ENCODE data around the gene BLMH. TPM values are rescaled to one million over a fixed set of nuclear protein-coding genes. Genes with fewer than 3 reads are reported as not detected.

The BLMH gene
- total RNA-seq, 2 donors from 2014 or later: 84.7 to 92.0 TPM

DNA sequence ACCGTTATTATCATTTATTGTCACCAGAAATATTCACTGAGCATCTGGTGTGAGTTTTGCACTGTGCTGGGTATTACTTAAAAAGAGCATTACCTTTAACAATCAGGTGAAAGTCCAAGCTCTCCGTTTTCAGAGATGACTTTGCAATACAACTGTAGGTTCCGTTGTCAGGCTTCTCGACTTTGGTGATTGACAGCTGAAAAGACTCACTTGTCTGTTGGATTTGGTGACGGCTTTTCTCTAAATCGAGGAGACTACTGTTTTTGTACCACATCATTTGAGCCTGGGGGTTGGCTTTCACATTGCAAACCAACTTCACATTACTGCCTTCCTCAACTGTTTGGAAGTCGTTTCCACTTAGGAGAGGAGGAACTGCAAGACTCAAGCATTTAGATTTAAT, 33.0 kb upstream of the BLMH start:
- Mint-ChIP-seq H3K36me3 (ENCODE audit: low read depth) (no peaks in the 10 kb centered on the region), H3K4me1 (no peaks in the 10 kb centered on the region), H3K27ac (no peak overlapping the region), H3K9me3 (no peaks in the 10 kb centered on the region), H3K4me3 (no peak overlapping the region), H3K27me3 (ENCODE audit: insufficient read depth) (no peaks in the 10 kb centered on the region)
- Histone ChIP-seq H3K9me3 (ENCODE audit: control insufficient read depth, low read length) (no peaks in the 10 kb centered on the region), H3K9ac (ENCODE audit: extremely low read depth, low read length, poor library complexity, severe bottlenecking) (no peak overlapping the region), H3K4me3 (ENCODE audit: low read length) (no peak overlapping the region), H3K4me1 (ENCODE audit: control insufficient read depth, insufficient read depth, low read length) (no peaks in the 10 kb centered on the region), H3K27ac (ENCODE audit: low read depth, low read length) (no peak overlapping the region), H3K27me3 (ENCODE audit: control insufficient read depth, insufficient read depth, low read length, poor library complexity, severe bottlenecking) (no peaks in the 10 kb centered on the region), H3K36me3 (ENCODE audit: control insufficient read depth, insufficient read depth, low read length) (no peaks in the 10 kb centered on the region)
- TF ChIP-seq, protein P1, sequence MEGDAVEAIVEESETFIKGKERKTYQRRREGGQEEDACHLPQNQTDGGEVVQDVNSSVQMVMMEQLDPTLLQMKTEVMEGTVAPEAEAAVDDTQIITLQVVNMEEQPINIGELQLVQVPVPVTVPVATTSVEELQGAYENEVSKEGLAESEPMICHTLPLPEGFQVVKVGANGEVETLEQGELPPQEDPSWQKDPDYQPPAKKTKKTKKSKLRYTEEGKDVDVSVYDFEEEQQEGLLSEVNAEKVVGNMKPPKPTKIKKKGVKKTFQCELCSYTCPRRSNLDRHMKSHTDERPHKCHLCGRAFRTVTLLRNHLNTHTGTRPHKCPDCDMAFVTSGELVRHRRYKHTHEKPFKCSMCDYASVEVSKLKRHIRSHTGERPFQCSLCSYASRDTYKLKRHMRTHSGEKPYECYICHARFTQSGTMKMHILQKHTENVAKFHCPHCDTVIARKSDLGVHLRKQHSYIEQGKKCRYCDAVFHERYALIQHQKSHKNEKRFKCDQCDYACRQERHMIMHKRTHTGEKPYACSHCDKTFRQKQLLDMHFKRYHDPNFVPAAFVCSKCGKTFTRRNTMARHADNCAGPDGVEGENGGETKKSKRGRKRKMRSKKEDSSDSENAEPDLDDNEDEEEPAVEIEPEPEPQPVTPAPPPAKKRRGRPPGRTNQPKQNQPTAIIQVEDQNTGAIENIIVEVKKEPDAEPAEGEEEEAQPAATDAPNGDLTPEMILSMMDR (conservative IDR thresholded peaks at IDR 0.05): no peak
- no peak for DNase-seq
- 87 to 94% methylated on average over 6 to 7 of the region's 7 CpGs for WGBS, 2 experiments (ENCODE audit: insufficient coverage in 1 of 2, insufficient read length in 1 of 2)

DNA sequence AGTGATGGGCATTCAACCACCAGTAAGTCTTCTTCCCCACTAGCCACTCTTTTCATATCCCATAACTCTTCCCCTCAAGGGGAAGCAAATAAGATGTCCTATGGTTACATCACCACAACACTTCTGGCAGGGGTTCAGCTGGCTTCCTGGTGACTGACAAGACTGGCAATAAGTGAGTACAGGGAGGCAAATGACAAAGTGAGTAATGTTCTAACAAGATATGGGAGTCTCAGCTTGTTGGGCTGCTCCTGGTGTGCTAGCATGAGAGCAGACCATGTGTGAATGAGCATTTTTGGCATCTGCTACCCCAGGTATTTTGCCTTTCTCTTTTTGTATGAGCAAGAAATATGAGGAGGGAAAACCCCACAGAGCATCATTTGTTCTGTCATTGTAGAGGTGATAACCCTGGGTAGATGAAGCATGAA, 32.2 kb upstream of the BLMH start:
- Histone ChIP-seq H3K27me3 (ENCODE audit: control insufficient read depth, insufficient read depth, low read length, poor library complexity, severe bottlenecking) (no peaks in the 10 kb centered on the region), H3K4me3 (ENCODE audit: low read length) (no peak overlapping the region), H3K9me3 (ENCODE audit: control insufficient read depth, low read length) (no peaks in the 10 kb centered on the region), H3K27ac (ENCODE audit: low read depth, low read length) (no peak overlapping the region), H3K9ac (ENCODE audit: extremely low read depth, low read length, poor library complexity, severe bottlenecking) (no peak overlapping the region), H3K36me3 (ENCODE audit: control insufficient read depth, insufficient read depth, low read length) (no peaks in the 10 kb centered on the region), H3K4me1 (ENCODE audit: control insufficient read depth, insufficient read depth, low read length) (no peaks in the 10 kb centered on the region)
- H3K27me3 Mint-ChIP-seq (ENCODE audit: insufficient read depth): no peaks in the 10 kb centered on the region
- H3K27ac Mint-ChIP-seq: no peak overlapping the region
- DNase-seq: no peak
- H3K9me3 Mint-ChIP-seq: no peaks in the 10 kb centered on the region
- TF ChIP-seq, protein P1 (conservative IDR thresholded peaks at IDR 0.05): no peak
- H3K36me3 Mint-ChIP-seq (ENCODE audit: low read depth): no peaks in the 10 kb centered on the region
- no peaks in the 10 kb centered on the region for H3K4me1 Mint-ChIP-seq
- H3K4me3 Mint-ChIP-seq: no peak overlapping the region

DNA sequence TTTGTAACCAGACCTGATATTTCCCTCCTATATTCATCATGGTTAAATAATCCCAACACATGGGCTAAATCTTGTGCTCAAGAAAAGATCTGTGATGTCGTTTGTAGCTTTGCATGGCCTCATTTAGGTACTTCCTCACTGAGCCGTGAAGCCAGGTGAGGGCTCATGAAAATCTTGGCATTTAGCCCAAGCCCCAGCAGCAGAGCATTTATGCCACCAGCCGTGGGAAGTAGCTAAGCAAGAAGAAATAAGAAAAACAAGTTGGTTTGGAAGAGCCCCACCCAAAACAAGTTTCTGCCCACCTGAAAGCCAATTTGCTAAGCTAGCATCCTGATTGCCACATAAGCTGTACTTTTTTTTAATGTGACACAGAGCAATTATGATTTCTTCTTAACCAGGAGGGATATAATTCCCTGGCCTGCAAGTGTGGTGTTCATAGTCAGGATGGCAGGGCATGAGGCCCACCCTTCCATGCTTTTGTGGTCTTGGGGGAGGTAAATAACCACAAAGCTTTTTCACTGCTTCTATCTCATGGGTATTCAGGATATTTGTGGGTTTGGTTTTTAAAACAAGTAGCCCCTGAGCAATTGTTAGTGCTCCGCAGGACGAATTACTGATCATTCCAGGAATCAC, 31.6 kb upstream of the BLMH start:
- Histone ChIP-seq H3K27me3 (ENCODE audit: control insufficient read depth, insufficient read depth, low read length, poor library complexity, severe bottlenecking) (no peaks in the 10 kb centered on the region), H3K27ac (ENCODE audit: low read depth, low read length) (no peak overlapping the region), H3K9me3 (ENCODE audit: control insufficient read depth, low read length) (no peaks in the 10 kb centered on the region), H3K4me3 (ENCODE audit: low read length) (no peak overlapping the region), H3K36me3 (ENCODE audit: control insufficient read depth, insufficient read depth, low read length) (no peaks in the 10 kb centered on the region), H3K4me1 (ENCODE audit: control insufficient read depth, insufficient read depth, low read length) (no peaks in the 10 kb centered on the region), H3K9ac (ENCODE audit: extremely low read depth, low read length, poor library complexity, severe bottlenecking) (no peak overlapping the region)
- no peak overlapping the region for H3K27ac Mint-ChIP-seq
- TF ChIP-seq, protein P1 (conservative IDR thresholded peaks at IDR 0.05): no peak
- no peaks in the 10 kb centered on the region for H3K27me3 Mint-ChIP-seq (ENCODE audit: insufficient read depth)
- H3K4me3 Mint-ChIP-seq: no peak overlapping the region
- no peaks in the 10 kb centered on the region for H3K36me3 Mint-ChIP-seq (ENCODE audit: low read depth)
- H3K9me3 Mint-ChIP-seq: no peaks in the 10 kb centered on the region
- no peak for DNase-seq
- H3K4me1 Mint-ChIP-seq: no peaks in the 10 kb centered on the region
- WGBS, 2 experiments (ENCODE audit: insufficient coverage in 1 of 2, insufficient read length in 1 of 2): 92% methylated on average over 2 to 5 of the region's 5 CpGs

Measured in endodermal cell (in vitro differentiated cells).